HUES64 (cell line): ENCODE results near the gene SETDB2.

Experiments used
- H3K27ac ChIP-seq: 2 replicates; pipeline ENCODE4 v1.7.0; 2013; ENCODE audit warnings: low read depth, low read length, inconsistent platforms
- H3K27me3 ChIP-seq: 2 replicates; pipeline ENCODE4 v1.6.1; 2013; ENCODE audit warnings: mild to moderate bottlenecking, low read length; ENCODE audit not compliant: insufficient read depth
- H3K36me3 ChIP-seq: 2 replicates; pipeline ENCODE4 v1.6.1; 2013; ENCODE audit warnings: mild to moderate bottlenecking, low read length; ENCODE audit not compliant: insufficient read depth
- H3K4me1 ChIP-seq: 2 replicates; pipeline ENCODE4 v1.6.1; 2013; ENCODE audit warnings: mild to moderate bottlenecking, low read length, moderate library complexity; ENCODE audit not compliant: insufficient read depth
- H3K4me3 ChIP-seq: 2 replicates; pipeline ENCODE4 v1.5.1; 2013; ENCODE audit warnings: mild to moderate bottlenecking, low read length, moderate library complexity
- H3K9ac ChIP-seq: 2 replicates; pipeline ENCODE4 v1.6.1; 2013; ENCODE audit warnings: mild to moderate bottlenecking, low read depth, low read length
- H3K9me3 ChIP-seq: 2 replicates; pipeline ENCODE4 v1.6.1; 2013; ENCODE audit warnings: low read depth, low read length; ENCODE audit not compliant: insufficient read depth
- WGBS: fragments of 150-250, 120-280 bp; methylation state at CpG from one replicate; pipeline ENCODE4 v1.1.7; 2013; ENCODE audit warnings: missing lambda C conversion rate; 5-methylcytosine and 5-hydroxymethylcytosine counted together

SETDB2 gene

DNA sequence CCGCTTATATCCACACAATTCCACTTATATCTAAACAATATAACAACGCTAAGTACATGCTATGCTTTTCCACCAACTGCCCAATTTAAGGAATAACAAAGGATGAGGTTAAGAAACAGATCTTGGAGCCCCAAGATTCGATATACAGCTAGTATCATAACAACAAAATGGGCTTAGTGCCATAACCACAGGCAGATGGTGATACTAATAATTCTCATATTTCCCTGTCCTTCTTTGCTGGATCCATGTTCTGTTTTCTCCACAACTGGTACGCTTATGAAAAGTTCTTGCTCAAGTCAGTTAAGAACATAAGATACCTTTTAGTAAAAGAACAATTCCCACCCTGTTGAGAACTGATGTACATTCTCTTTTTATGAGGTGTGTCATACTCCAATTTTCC, 34.1 kb upstream of the SETDB2 start:
- Histone ChIP-seq H3K4me3 (no peak overlapping the region), H3K9ac (no peak overlapping the region), H3K9me3 (no peaks in the 10 kb centered on the region), H3K27me3 (peaks cover 37% of the 10 kb centered on the region), H3K36me3 (no peaks in the 10 kb centered on the region), H3K4me1 (peaks cover 23% of the 10 kb centered on the region), H3K27ac (no peak overlapping the region)
- 94% methylated on average over 4 of the region's 4 CpGs for WGBS

DNA sequence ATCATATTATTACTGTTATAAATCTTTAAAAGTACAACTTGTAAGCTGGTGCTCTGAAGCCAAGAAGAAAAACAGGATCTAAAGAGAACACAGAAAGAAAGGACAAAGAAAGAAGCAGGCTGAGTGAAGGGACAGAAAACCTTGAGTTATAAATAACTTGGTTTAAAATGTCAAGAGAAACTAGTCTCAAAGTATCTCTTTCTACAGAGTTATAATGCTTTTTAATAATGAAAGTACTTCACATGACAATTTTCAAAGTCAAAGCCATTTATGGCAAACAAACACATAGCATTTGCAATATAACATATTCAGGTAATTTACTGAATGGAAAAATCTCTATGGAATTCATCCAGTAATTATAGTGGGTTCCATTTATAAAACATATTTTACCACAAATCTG, 33.6 kb upstream of the SETDB2 start:
- no peak overlapping the region for H3K4me3 ChIP-seq
- H3K27me3 ChIP-seq = peaks cover 37% of the 10 kb centered on the region
- no peaks in the 10 kb centered on the region for H3K9me3 ChIP-seq

DNA sequence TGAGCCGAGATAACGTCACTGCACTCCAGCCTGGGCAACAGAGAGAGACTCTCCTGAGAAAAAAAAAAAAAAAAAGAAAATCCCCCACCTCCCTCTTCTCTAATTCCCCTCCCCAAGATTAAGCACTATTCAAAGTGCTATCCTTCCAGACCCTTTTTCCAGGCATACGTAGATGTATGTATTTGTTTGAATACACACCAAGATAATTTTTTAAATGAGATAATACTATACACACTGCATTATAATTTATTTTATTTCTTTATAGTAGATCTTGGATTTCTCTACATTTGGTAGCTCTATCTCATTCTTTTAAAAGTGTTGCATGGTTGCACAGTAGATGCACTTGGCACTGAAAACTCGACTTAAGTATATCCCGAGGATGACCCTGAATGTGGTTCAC, 32.7 kb upstream of the SETDB2 start:
- H3K27me3 ChIP-seq = peaks cover 37% of the 10 kb centered on the region

More for the DNA sequence above, 33.6 kb upstream of the SETDB2 start:
- H3K4me1 ChIP-seq = peaks cover 23% of the 10 kb centered on the region
- H3K36me3 ChIP-seq = no peaks in the 10 kb centered on the region
- H3K9ac ChIP-seq = no peak overlapping the region
- no peak overlapping the region for H3K27ac ChIP-seq

DNA sequence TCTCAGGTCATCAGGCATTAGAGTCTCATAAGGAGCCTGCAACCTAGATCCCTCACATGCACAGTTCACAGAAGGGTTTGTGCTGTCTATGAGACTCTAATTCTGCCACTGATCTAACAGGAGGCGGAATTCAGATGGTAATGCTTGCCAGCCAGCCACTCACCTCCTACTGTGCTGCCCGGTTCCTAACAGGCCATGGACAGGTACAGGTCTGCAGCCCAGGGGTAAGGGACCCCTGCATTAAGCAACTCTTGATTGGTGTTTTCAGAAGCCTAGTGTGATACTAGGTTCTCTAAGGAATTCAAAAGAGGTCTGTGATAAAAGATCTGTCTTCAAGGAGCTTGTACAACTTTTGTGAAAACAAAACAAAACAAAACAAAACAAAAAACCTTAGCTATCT, 31.3 kb upstream of the SETDB2 start:
- 60% methylated on average over 2 of the region's 2 CpGs for WGBS

More for the DNA sequence above, 32.7 kb upstream of the SETDB2 start:
- Histone ChIP-seq H3K4me3 (no peak overlapping the region), H3K9ac (no peak overlapping the region), H3K9me3 (no peaks in the 10 kb centered on the region), H3K36me3 (no peaks in the 10 kb centered on the region), H3K4me1 (peaks cover 23% of the 10 kb centered on the region), H3K27ac (no peak overlapping the region)
- 97% methylated on average over 4 of the region's 5 CpGs for WGBS

DNA sequence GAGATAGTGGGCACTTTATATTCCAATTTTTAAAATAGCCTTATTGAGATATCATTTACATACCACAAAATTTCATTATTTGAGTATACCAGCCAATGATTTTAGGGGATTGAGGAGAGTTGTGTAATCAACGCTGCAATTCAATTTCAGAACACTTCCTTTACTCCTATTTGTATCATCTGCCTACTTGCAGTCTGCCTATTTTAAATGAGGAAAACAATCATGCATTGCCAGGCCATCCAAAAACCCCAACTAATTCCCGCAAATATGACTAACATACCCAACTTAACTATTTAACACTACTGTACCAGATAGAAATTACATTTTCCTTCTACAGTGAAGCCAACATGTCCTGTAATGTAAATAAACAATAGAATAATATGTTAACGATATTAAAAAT, 26.9 kb upstream of the SETDB2 start:
- H3K4me1 ChIP-seq = peaks cover 23% of the 10 kb centered on the region
- H3K4me3 ChIP-seq = no peak overlapping the region
- no peaks in the 10 kb centered on the region for H3K9me3 ChIP-seq
- 97% methylated on average over 2 of the region's 3 CpGs for WGBS
- no peak overlapping the region for H3K27ac ChIP-seq
- H3K27me3 ChIP-seq = peaks cover 14% of the 10 kb centered on the region
- H3K36me3 ChIP-seq = no peaks in the 10 kb centered on the region
- no peak overlapping the region for H3K9ac ChIP-seq

More for the DNA sequence above, 31.3 kb upstream of the SETDB2 start:
- Histone ChIP-seq H3K27me3 (peaks cover 37% of the 10 kb centered on the region), H3K36me3 (no peaks in the 10 kb centered on the region), H3K27ac (no peak overlapping the region), H3K4me1 (peaks cover 23% of the 10 kb centered on the region), H3K4me3 (no peak overlapping the region), H3K9me3 (no peaks in the 10 kb centered on the region), H3K9ac (no peak overlapping the region)

DNA sequence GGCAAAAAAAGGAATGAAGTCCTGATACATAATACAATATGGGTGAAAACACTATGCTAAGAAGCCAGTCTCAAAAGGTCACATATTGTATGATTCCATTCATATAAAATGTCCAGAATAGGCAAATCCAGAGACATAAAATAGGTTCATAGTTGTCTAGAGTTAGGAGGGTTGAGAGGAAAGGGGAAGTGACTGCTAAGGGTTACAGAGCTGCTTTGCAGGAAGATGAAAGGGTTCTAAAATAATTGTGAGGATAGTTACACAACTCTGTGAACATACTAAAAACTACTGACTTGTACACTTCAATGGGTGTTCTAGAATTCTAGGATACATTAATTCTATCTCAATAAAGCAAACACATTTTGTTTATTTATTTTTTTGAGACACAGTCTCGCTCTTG, 25.9 kb upstream of the SETDB2 start:
- H3K9ac ChIP-seq = no peak overlapping the region
- peaks cover 9% of the 10 kb centered on the region for H3K27me3 ChIP-seq
- no peak overlapping the region for H3K27ac ChIP-seq
- WGBS = 95% methylated on average over 1 of the region's 1 CpG
- H3K9me3 ChIP-seq = no peaks in the 10 kb centered on the region
- peaks cover 14% of the 10 kb centered on the region for H3K4me1 ChIP-seq
- no peaks in the 10 kb centered on the region for H3K36me3 ChIP-seq
- no peak overlapping the region for H3K4me3 ChIP-seq

DNA sequence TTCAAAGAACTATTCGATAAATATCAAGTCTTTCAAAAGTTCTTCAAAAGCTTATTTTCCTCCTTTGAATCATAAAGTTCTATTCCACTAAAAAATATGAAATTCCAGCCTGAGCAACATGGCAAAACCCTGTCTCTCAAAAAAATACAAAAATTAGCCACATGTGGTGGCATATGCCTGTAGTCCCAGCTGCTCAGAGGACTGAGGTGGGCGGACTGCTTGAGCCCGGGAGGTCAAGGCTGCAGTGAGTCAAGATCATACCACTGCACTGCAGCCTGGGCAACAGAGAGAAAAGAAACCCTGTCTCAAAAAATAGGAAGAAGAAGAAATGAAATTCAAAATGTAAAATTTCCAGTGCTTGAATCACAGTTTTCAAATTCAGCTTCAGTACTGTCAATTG, 24.8 kb upstream of the SETDB2 start:
- WGBS = 92% methylated on average over 3 of the region's 3 CpGs
- H3K27ac ChIP-seq = no peak overlapping the region

DNA sequence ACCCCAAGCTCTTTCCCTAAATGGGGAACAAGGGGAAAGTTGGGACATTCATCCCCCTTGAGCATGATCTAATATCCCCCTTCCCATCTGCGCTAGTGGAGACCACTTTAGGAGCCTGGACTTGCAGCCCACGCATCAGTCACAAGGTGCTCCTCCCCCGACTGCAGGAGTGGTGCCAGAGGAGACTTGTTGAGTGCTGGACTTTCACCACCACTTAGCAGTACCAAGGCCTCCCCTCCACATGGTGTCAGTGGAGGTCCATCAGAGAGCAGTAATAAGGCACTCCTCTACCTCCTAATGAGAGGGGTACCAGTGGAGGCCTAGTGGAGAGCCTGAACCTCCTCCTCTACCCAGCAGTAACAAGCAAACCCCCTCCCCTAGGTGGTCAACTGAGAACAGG, 22.7 kb upstream of the SETDB2 start:
- H3K4me1 ChIP-seq = no peaks in the 10 kb centered on the region
- no peak overlapping the region for H3K27ac ChIP-seq
- WGBS = 84% methylated on average over 3 of the region's 3 CpGs

More for the DNA sequence above, 24.8 kb upstream of the SETDB2 start:
- H3K4me3 ChIP-seq = no peak overlapping the region
- H3K36me3 ChIP-seq = no peaks in the 10 kb centered on the region
- peaks cover 4% of the 10 kb centered on the region for H3K4me1 ChIP-seq
- H3K9ac ChIP-seq = no peak overlapping the region
- no peaks in the 10 kb centered on the region for H3K27me3 ChIP-seq
- H3K9me3 ChIP-seq = no peaks in the 10 kb centered on the region

DNA sequence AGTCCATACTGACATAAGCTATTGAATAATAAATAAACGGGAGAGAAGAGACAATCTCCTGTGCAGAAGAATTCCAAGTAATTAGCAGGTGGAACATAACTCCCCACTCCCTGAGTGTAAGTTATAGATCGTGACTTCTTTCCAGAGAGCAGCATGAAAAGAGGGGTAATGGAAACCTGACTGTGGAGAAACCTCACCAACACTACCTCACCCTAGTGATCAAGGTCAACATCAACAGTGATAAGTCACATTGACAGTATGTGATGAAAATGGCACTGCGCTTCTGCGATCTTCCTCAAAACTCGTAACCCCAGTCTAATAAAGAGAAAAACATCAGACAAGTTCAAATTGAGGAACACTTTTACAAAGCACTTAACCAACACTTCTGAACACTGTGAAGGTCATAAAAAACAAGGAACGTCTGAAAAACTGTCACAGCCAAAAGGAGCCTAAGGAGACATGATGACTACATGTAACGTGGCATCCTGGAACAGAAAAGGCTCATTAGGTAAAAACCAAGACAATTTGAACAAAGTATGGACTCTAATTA, 20.0 kb upstream of the SETDB2 start:
- 88% methylated on average over 5 of the region's 7 CpGs for WGBS
- H3K4me1 ChIP-seq = no peaks in the 10 kb centered on the region
- no peak overlapping the region for H3K27ac ChIP-seq
- H3K4me3 ChIP-seq = no peak overlapping the region
- H3K27me3 ChIP-seq = no peaks in the 10 kb centered on the region
- no peaks in the 10 kb centered on the region for H3K9me3 ChIP-seq
- H3K36me3 ChIP-seq = no peaks in the 10 kb centered on the region
- H3K9ac ChIP-seq = no peak overlapping the region

More for the DNA sequence above, 22.7 kb upstream of the SETDB2 start:
- Histone ChIP-seq H3K4me3 (no peak overlapping the region), H3K9me3 (no peaks in the 10 kb centered on the region), H3K27me3 (no peaks in the 10 kb centered on the region), H3K9ac (no peak overlapping the region), H3K36me3 (no peaks in the 10 kb centered on the region)

DNA sequence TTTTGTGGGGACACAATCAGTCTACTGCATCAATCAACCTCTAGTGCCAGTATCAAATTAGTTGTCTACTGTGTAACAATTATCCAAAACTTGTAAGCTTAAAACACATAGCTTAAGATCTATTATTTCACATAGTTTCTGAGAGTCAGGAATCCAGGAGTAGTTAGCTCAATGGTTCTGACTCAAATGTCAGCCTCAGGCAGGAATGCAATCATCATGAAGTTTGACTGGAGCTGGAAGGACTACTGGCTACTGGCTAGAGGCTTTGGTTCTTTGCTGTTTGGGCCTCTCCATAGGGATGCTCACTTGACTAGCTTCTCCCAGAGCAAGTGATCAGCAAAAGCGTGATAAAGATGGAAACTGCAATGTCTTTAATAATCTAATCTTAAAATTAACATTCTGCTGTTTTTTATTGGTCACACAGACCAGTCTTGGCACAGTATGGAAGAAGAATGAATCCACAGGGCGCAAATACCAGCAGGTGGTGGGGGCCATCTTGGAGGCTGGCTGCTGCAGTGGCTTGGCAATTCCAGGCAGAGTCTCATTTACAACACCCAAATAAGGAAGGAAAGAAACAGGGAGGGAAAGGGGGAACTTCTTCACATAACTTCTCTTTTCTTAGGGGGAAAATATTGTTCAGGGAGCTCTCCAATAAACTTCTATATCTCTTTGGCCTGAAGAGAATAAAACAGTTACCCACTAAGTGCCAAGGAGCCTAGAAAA, 15.9 kb upstream of the SETDB2 start:
- H3K36me3 ChIP-seq = no peaks in the 10 kb centered on the region
- no peaks in the 10 kb centered on the region for H3K9me3 ChIP-seq
- WGBS = 88% methylated on average over 2 of the region's 2 CpGs
- no peak overlapping the region for H3K4me3 ChIP-seq
- no peaks in the 10 kb centered on the region for H3K4me1 ChIP-seq
- no peaks in the 10 kb centered on the region for H3K27me3 ChIP-seq
- no peak overlapping the region for H3K9ac ChIP-seq
- H3K27ac ChIP-seq = no peak overlapping the region

DNA sequence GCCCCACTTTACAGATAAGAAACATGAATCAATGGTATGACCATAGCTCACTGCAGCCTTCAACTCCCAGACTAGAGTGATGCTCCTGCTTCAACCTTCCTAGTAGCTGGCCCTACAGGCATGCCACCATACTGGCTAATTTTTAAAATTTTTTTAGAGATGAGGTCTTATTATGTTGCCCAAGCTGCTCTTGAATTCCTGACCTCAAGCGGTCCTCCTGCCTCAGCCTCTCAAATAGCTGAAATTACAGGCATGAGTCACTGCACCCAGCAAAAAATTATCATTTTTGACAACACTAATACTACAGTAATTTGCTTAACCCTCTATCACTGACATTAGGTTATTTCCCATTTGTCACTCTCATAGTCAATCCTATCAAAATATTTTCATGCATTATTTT, 15.0 kb upstream of the SETDB2 start:
- no peak overlapping the region for H3K27ac ChIP-seq
- H3K9ac ChIP-seq = no peak overlapping the region
- H3K9me3 ChIP-seq = no peaks in the 10 kb centered on the region
- H3K4me3 ChIP-seq = no peak overlapping the region
- no peaks in the 10 kb centered on the region for H3K4me1 ChIP-seq
- H3K36me3 ChIP-seq = no peaks in the 10 kb centered on the region
- 88% methylated on average over 1 of the region's 1 CpG for WGBS
- H3K27me3 ChIP-seq = no peaks in the 10 kb centered on the region
